Measurements from ENCODE around the gene P2RX3.

GRCh38 chr11:57330029-57330428 lies 8.1 kb upstream of the P2RX3 start:
- TF ChIP-seq CTCF (conservative IDR thresholded peaks at IDR 0.05) (no peak), ZFX (IDR thresholded peaks at IDR 0.05) (no peak)

Data from C4-2B (cell line).